Keratinocyte (primary cell): ENCODE data around the gene MRPS18B.

Experiments
- CTCF ChIP-seq, 3 experiments: IDR thresholded peaks in 1 of 3; conservative IDR thresholded peaks in 1 of 3; optimal IDR thresholded peaks in 1 of 3; 2 replicates in 2 of 3; 3 replicates in 1 of 3; pipeline versions ENCODE3 to v1.5.1; 2011; ENCODE audit warnings: low read length in 3 of 3, mild to moderate bottlenecking in 3 of 3, moderate library complexity in 2 of 3, control low read depth in 1 of 3, inconsistent platforms in 1 of 3; ENCODE audit not compliant: insufficient read depth in 2 of 3; ENCODE audit errors: extremely low read depth in 1 of 3
- EZH2 ChIP-seq: IDR thresholded peaks from one replicate; pipeline ENCODE4 v1.6.1; 2012; ENCODE audit warnings: inconsistent platforms, mild to moderate bottlenecking, low read length, moderate library complexity

DNA sequence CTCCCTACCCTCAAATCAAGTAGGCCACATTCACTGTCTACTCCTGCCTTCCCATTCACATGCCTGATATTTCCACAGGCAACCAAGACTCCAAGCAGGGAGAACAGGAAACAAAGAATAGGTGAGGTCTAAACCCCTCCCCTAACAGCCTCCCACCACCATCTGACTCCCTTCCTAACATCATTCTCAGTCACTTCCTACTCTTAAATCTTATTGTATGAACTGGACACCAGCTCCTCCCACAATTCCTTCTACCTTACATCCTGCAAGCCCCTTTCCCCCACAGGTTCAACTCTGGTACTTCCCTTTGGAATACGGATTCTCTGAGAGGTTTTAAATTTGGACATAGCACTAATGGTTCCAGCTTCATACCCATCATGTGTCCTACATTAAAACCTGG, 28.3 kb downstream of the MRPS18B start:
- TF ChIP-seq EZH2, result no peak
- no peak for TF ChIP-seq CTCF (optimal IDR thresholded peaks at IDR 0.05 in 1 of 3, IDR thresholded peaks at IDR 0.05 in 1 of 3, conservative IDR thresholded peaks at IDR 0.05 in 1 of 3; ENCODE audit: extremely low read depth in 1 of 3, insufficient read depth in 2 of 3, low read length in 3 of 3)
